Left ventricle myocardium inferior (tissue), 1 donor: Measurements from ENCODE around the gene SLC25A39. TPM values are rescaled to one million over a fixed set of nuclear protein-coding genes. Genes with fewer than 3 reads are reported as not detected.
"Not testable (repeated sequence)": the region's sequence is repeated elsewhere in the genome, so short reads cannot be mapped to it uniquely, and the experiment has no call there.

Experiments used
- DNase-seq: peaks from one replicate; pipeline ENCODE4 v3.0.0-alpha.2; 2020
- H3K27ac ChIP-seq: fragments of 200-600 bp; replicated peaks from 2 replicates; pipeline ENCODE4 v1.8.0; 2021
- H3K27me3 ChIP-seq: fragments of 200-600 bp; 2 replicates; pipeline ENCODE4 v1.8.0; 2021; ENCODE audit warnings: low read depth
- H3K36me3 ChIP-seq: fragments of 200-600 bp; 2 replicates; pipeline ENCODE4 v1.8.0; 2021
- H3K4me1 ChIP-seq: fragments of 200-600 bp; 2 replicates; pipeline ENCODE4 v1.8.0; 2021
- H3K4me3 ChIP-seq: fragments of 200-600 bp; 2 replicates; pipeline ENCODE4 v1.8.0; 2021; ENCODE audit warnings: mild to moderate bottlenecking, moderate library complexity
- H3K9me3 ChIP-seq: fragments of 200-600 bp; replicated peaks from 2 replicates; pipeline ENCODE4 v1.8.0; 2021
- CTCF ChIP-seq: fragments of 200-600 bp; IDR thresholded peaks from 2 replicates; pipeline ENCODE4 v1.8.0; 2021; ENCODE audit warnings: antibody characterized with exemption, mild to moderate bottlenecking, borderline replicate concordance
- intact Hi-C: fragments of 100-400 bp; cut with micrococcal nuclease; formaldehyde crosslinking; loops from one replicate; pipeline ENCODE4 v1.11.0; 2022
- total RNA-seq: library from RNA; stranded (reverse); fragmentation: NEBNext Ultra II Directional; extraction: Animal tissue kit (Norgen Biotek cat#: 25700); gene quantifications from one replicate; pipeline ENCODE4 v1.2.1, GENCODE V29; 2021
- donor health status: DM: no; HTN: yes; CAD: no; lungs with severe emphysema.

Gene SLC25A39
- total RNA-seq, 1 donor from 2014 or later: 46.7 TPM

DNA sequence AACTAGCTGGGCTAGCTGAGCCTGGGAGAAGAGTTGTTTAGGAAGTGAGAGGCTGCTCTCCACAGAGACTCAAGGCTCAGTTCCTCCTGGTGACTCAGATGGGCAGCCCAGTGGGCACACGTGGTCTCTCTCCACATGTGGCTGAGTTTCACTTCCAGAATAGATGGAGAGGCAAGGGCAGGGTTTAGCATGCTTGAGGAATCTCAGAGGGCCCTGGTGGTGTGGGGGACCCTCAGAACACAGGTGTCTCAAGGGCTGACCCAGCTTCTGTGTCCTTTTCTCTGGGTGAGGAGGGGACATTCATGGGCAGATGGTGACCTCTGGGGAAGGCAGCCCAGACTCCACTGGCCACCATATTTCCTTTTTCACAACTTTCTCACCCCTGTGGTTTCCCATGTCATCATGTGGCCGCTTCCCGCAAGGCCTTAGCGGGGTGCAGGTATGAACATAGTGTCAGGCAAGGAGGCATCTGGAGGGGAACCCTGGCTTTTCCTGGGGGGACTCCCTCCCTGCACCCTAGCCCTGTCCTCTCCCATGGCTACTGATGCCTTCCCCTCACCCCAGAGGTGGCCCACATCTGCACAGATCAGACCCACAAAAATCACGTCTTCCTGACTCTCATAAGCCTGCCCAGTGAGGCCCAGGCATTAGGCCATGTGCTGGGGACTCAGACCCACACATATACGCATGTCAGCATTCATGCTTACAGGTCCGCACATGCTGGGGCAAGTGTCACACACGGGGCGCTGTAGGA, 23.8 kb upstream of the SLC25A39 start:
- intact Hi-C loops: no loop called here

GRCh38 chr17:44347206-44348055, 22.8 kb upstream of the SLC25A39 start:
- intact Hi-C loops, H3K27ac ChIP-seq, H3K9me3 ChIP-seq, DNase-seq, H3K4me3 ChIP-seq, H3K27me3 ChIP-seq: not testable (repeated sequence)
- Histone ChIP-seq H3K36me3 (peaks cover 32% of the 10 kb centered on the region), H3K4me1 (peaks cover 26% of the 10 kb centered on the region)

More for the DNA sequence above, 23.8 kb upstream of the SLC25A39 start:
- H3K36me3 ChIP-seq: peaks cover 38% of the 10 kb centered on the region
- no peak overlapping the region for H3K27ac ChIP-seq
- no peaks in the 10 kb centered on the region for H3K27me3 ChIP-seq
- TF ChIP-seq CTCF: no peak
- no peak for DNase-seq
- H3K9me3 ChIP-seq: no peaks in the 10 kb centered on the region
- H3K4me3 ChIP-seq: no peak overlapping the region
- H3K4me1 ChIP-seq: peaks cover 26% of the 10 kb centered on the region

GRCh38 chr17:44346064-44346844, 21.6 kb upstream of the SLC25A39 start:
- peak overlapping the region; percentile 91 for H3K27ac ChIP-seq
- H3K4me3 ChIP-seq: peak overlapping the region; percentile 84
- peaks cover 20% of the 10 kb centered on the region for H3K36me3 ChIP-seq
- intact Hi-C loops: no loop called here
- DNase-seq: no peak
- no peaks in the 10 kb centered on the region for H3K27me3 ChIP-seq
- peaks cover 26% of the 10 kb centered on the region for H3K4me1 ChIP-seq
- no peaks in the 10 kb centered on the region for H3K9me3 ChIP-seq
- TF ChIP-seq CTCF: no peak

DNA sequence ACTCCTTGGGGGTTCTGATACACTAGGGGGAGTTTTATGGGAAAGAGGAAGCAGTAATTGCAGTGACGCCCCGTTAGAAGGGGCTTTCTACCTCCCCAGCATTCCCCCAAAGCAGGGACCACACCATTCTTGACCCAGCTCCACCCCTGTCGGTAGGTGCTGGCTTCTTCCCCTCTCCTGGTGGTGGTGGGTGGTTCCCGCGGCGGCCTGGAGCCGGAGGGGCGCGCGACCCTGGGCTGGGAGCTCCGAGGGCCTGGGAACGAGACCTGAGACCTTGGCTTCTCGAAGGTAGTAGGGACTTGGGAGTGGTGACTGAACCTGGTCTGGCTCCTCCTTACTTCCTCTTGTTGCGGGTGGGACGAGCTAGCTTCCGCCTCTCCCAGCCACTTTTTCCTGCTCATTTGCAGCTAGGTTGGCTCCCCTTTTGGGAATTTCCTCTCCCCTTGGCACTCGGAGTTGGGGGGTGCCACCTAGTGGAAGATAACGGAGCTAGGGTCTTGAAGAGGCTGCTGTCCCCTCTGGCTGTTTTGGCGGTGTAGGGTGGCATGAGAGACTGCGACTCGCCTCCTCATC, 20.9 kb upstream of the SLC25A39 start:
- DNase-seq: no peak
- no peaks in the 10 kb centered on the region for H3K27me3 ChIP-seq
- H3K36me3 ChIP-seq: peaks cover 13% of the 10 kb centered on the region
- peaks cover 26% of the 10 kb centered on the region for H3K4me1 ChIP-seq
- TF ChIP-seq CTCF: peak; percentile 55
- H3K4me3 ChIP-seq: peak overlapping the region; percentile 84
- peak overlapping the region; percentile 91 for H3K27ac ChIP-seq
- intact Hi-C loops: no loop called here
- no peaks in the 10 kb centered on the region for H3K9me3 ChIP-seq

DNA sequence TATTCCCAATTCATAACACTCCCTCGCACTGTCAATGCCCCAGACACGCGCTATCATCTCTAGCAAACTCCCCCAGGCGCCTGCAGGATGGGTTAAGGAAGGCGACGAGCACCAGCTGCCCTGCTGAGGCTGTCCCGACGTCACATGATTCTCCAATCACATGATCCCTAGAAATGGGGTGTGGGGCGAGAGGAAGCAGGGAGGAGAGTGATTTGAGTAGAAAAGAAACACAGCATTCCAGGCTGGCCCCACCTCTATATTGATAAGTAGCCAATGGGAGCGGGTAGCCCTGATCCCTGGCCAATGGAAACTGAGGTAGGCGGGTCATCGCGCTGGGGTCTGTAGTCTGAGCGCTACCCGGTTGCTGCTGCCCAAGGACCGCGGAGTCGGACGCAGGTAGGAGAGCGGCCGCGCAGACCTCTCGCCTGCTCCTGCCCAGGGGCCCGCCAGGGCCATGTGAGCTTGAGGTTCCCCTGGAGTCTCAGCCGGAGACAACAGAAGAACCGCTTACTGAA, 20.4 kb upstream of the SLC25A39 start, which contains the start of gene GRN:
Gene GRN, plus strand, starts transcription at position 364 of the 515 bp plus-strand sequence. CDS start 3,863 bp downstream, outside the sequence.
- H3K27me3 ChIP-seq: no peaks in the 10 kb centered on the region
- peak within 1 kb of the TSS; percentile 84 for H3K4me3 ChIP-seq
- H3K36me3 ChIP-seq: peaks cover 9% of the 10 kb centered on the region
- H3K27ac ChIP-seq: peak within 1 kb of the TSS; percentile 91
- H3K9me3 ChIP-seq: no peaks in the 10 kb centered on the region
- TF ChIP-seq CTCF: no peak
- DNase-seq: peak; percentile 91
- intact Hi-C loops: no loop called here
- H3K4me1 ChIP-seq: peaks cover 26% of the 10 kb centered on the region
